ENCODE results near the gene SELENBP1.

- peak in 1 of 3 donors; percentile 14 for TF ChIP-seq POLR2AphosphoS5 (IDR thresholded peaks at IDR 0.05)
- TF ChIP-seq CTCF (IDR thresholded peaks at IDR 0.05): peak; percentile 78 to 83 (median 81)
Observed at GRCh38 chr1:151340870-151341754, 31.4 kb downstream of the SELENBP1 start.
